NCI-H1694 (cell line): ENCODE results near the gene RGS6.

Source experiments
- DNase-seq: peaks from one replicate; lab custom pipeline; 2025; lab: John Stamatoyannopoulos, UW

Gene RGS6

DNA sequence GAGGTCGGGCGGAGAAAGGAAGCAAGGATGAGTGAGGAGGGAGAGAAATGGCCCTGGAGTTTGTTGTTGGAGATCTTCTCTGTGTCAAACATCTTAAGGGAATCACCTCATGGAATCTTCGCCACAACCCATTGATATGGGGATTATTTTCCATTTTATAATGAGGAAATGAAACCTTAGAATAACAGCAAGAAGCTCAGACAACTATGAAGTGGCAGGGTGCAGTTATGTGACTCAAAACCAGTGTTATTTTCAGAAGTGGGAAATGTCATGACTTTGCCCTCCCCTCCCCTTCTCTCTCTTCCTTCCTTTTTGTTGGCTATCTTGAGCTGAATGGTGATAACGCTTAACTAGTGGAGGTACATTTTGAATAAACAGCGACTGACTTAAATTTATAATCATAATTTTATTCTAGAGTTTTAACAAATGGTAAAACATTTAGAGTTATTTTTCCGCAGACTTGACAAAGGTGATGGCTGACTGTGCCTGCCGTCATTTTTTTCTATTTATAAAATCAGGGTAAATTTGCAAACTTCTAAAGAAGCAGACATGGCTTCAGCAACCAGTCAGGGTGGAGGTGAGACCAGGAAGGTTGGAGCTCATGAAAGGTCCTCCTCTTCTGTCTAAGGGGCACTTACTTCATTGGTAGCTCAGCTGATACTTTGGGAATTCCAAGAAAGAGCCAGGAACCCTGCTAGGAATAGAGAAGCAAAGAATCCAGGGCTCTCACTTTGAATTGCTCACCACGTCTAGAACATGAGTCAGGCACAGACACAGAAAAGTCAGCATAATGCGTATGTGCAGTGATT is 232.4 kb downstream of the RGS6 start:
- DNase-seq: no peak

DNA sequence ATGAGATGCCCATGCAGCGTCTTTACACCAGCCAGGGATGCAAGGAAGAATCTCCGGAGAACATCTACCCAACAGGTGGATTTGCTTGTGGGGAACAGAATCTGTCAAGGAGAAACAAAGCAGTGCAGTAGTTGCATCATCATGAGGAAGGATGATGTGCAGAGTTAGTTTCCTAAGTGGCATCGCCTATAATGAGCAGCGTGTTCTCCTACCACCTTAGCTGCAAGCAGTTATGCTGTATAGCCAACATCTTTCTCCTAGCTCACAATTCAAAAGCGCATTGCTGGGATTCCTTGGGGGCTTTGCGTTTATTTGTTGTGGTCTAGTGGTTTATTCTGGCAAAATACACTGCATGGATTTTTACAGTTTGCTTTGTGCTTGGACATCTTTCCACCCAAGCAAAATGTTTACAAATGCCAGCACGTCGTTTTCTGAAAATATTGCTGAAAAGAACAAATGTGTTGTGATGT is 233.0 kb downstream of the RGS6 start:
- no peak for DNase-seq

DNA sequence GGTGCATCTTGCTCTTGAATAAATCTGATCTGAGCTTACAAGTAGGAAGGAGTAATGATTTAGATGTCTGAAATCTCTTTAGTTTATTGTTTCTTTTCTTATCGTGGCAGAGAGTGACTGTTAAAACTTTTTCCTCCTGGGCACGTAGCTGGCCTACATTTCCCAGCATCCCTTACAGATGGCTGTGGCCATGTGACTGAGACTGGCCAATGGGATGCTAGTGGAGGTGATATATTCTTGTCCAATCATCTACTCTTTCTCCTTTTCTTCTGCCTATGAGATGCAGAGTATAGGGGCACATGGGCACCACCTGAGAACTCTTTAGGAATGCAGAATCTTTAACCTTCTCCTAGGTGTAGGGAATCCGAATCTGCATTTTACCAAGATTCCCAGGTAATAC is 237.3 kb downstream of the RGS6 start:
- DNase-seq: no peak

DNA sequence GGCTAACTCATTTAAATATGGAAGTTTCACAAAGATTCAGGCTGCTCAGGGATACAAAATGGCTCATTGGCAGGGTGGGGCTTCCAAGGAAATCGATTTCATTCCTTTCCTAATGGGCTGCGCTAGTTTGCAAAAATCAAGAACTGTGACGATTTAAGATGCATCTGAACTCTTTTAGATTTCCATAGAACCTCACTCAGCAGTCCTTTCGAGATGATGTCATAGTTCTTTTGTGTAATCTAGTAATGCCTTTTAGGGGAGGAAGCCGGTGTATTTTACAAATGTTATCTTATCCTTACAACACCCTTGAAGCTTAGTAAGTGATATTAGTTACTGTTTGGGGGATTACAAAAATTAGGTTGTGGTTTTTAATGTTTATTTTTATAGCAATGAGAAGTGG is 239.8 kb downstream of the RGS6 start:
- DNase-seq: no peak

DNA sequence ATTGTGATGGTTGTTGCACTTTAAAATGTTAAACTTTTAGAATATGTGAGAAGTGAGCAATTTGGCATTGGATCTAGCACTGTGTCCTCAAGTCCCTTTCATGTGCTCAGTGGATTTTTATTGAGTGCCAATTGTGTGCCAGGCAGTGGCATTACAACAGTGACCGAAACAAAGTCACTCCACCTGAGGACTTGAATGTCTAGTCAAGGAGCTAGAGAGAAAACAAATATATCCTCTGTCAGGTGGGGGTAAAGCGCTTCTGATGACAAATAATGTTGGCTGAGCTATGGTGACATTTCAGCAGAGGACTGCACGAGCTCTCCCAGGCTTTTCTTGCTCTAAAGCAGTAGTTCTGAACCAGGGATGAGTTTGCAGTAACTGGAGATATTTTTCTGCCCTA is 240.4 kb downstream of the RGS6 start:
- no peak for DNase-seq

DNA sequence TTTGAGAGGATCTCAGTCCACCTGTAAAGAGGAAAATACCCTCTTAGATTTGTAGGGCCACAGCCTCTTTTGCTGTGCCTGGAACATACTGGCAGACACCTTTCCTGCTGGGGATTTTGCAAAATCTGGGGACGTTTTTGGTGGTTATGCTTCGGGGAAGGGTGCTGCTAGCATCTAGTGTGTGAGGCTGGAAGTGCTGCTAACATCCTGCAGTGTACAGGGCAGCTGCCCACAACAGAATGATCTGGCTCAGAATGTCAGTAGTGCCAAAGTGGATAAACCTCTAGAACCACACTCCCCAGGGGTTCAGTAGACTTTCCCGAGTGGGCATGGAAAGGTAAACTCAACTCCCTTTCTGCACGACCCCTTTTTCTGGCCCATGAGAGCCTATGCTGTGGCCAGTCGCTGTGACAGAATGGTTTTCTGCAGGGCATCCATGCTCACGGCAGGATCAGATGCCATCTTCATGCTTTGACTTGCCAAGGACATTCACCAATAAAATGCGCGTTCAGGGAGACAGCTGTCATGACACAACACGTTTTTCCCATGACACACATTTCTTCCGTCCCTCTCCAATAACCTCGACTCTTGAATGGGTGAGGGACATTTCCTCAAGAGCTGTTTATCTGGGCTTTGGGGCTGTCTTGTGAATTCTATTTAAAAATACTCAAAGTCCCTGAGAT is 240.9 kb downstream of the RGS6 start:
- no peak for DNase-seq

DNA sequence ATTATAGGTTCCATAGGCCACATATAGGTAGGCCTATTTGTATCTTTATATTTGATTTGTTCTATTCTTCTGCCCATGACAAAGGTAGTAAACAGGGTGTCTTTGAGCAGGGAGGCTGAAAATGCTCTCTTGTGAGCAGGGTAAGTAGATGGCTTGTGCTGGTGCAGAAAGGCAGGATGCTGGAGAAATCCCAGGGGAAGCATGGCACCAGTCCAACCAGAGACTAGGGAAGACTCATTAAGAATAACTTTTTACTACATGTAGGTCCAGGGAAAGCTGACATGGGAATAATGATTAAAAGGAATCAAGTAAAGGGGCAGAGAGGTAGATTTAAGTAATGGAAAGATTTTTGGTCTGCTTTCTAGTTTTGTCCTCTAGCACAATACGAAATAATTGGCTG is 245.0 kb downstream of the RGS6 start:
- no peak for DNase-seq

DNA sequence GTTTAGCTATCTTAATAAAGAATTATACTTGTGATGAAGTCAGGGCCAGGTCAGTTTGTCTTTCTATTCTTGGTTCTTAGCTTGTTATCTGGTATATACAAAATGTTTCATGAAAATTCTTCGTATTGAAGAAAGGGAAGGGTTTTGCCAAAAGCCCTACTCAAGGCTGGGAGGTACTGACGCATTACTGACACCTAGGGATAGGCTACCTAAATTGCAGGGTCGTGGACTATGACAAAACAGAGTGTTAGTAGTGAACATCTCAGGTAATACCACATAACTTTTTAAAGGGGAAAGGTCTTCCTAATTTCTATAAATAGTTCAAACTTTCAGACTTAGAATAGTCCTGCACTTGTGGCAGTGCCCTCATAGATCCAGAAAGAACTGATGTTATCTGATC is 246.3 kb downstream of the RGS6 start:
- DNase-seq: no peak

DNA sequence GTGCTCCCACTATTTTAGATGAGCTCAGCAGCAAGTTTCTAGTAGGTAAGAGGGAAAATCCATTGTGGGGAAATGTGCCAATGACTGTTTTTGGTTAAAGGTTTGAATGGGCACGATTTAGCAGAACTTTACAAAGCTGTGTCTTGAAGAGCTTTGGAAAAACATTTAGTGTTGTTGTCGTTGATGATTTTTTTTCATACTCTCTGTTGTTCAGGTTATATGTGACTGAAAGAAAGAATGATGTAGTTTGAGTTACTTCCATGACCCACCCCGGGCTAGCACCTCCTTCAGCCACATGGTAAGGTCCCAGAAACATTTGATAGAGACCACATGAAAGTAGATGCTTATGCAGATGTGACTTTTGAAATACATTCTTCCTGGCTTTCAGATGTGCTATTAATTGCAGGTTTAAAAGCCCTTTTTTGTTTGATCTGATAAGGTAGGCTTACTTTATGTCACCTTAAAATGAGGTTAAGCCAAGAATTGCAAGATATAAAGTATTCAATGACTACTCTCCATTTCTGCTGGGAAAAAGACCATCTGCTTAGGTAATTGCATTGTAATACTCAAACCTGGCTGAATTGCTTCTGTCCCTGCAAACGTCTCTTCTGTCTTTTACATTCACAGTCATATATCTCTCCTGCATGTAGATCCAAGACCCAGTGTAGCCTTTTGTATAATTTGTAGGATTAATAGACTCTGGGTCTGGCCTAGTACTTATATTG is 250.6 kb downstream of the RGS6 start:
- DNase-seq: no peak

DNA sequence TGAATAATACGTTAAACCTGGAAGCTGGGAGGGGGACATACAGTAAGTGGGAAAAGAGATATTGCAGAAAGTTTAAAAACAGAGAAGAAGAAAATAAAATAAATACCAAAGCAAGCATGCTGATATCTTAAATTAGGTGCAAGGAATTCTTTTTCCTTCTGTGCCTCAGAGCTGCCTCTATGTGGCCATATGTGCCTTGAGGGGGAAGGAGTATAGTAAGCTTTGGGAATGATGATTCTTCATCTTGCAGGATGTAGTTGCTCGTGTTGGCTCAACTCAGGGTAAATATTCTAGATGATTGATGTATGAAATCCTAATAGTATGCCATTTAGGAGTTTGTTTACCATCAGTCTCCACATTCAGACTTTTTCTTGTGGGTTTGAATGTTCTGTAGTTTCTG is 251.4 kb downstream of the RGS6 start:
- DNase-seq: no peak

DNA sequence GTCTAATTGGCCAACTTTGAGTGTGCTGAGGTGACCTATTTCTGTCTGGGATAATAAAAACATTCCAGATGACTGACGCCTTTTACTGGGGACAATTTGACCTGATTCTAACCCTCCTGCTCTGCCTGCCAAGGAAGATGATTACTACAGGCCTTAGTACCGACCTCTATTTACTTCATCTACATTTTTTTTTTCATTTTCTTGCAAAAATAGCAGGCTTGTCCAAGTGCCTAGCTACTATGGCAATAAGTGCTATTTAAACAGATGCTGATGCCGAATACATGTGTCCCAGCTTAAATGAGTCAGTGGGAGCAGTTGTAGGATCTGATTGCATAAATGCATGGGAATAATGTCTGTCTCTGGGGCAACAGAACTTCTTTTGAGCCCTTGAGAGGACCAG is 254.3 kb downstream of the RGS6 start:
- DNase-seq: no peak

DNA sequence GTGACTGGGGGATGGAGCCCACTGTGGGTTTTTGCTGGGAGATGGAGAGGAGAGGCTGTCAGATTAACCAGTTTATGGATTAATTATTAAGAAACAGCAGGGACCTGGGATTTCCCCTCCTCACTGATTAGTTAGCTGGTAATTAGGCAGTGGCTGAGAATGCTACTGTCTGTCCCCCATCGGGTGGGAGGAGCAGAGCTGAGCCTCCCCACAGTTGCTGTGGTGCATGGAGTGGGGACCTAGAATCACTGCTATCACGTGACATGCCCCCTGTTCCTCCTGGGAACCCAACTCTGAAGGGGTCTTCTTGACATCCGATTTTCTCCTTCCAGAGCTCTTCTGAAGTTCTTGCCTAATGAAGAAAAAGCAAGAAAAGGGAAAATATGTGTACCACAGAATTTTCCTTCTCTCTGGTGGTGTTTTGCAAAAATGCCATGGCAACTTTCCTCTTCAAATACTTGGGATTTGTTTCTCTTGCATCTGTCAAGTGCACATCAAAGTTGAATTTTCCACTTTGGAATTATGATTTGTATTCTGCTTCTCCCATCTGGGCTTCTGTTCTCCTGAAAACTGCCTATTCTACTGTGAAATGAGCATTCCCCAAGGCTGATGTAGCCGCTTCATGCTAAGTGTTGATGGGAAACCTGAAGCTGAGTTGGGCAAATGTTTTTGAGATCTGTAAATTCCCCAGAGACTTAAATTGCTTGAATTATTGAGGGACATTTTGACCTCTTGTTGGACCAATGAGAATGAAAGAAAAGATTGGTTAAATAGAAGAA is 264.2 kb downstream of the RGS6 start:
- DNase-seq: no peak

DNA sequence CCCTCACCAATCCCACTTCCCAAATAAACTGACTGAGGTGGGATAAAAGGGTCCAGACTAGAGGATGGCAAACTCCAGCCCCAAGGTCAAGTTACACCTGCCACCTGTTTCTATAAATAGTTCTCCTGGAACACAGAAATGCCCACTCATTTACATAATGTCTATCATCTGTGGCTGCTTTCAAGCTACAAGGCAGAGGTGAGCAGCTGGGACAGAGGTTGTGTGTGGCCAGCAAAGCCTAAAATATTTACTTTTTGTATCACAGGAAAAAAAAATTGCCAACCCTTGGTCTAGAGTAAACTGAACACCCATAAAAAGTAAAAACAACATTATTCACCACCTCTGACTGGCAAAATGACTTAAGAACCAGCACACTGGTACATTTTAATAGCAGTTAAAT is 269.4 kb downstream of the RGS6 start:
- DNase-seq: no peak

DNA sequence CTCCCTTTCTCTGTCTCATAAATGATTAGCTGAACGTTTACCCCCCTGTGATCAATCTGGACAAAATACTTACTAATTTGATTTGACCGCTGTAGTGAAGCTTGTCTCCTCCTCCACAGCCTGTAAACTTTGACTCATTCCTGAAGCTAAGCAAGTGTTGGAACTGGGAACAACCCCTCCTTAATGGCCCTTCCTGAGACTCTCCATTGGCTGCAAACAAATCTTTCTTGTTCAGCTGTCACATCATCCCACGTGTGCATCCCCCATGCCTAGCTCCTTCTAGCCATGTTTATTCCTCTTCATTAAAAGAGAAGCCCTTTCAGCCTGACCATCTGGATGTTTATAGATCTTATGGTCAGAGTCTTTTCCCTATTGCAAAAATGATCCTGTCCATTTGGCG is 281.2 kb downstream of the RGS6 start:
- DNase-seq: no peak

DNA sequence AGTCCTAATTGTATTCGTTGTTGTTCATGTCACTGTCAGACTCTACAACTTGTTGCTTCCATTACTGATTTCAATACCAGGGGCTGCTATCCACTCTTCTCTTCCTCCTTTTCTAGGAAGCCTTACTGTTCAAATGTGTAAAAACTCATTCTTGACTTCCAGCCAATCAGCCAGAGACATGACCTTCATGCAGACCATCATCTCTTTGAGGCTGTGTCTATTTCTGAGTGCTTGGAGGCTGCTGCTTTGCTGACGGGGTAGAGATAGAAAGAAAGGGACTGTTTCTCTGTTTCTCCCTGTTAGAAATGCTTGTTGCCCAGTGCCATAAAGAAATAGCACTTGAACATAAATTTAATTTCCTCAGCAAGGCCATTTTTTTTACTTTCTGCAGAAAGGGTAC is 282.9 kb downstream of the RGS6 start:
- no peak for DNase-seq

DNA sequence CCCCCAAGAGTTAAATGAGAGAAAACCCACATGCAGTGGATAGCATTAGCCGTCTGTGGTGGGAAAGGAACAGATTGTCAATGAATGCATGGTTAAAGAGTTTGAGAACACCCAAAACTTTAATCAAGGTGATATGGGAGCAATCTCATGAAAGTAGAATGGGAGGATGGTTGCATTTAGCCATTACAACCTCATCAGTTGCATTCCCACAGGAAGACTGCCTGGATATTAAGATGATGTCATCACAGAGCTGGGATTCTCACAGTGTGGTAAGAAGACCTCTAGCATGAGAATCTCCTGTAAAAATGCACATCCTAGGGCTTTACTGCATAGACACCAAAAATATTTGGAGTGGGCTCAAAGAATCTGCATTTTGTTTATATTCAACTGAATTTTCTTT is 284.9 kb downstream of the RGS6 start:
- DNase-seq: no peak

DNA sequence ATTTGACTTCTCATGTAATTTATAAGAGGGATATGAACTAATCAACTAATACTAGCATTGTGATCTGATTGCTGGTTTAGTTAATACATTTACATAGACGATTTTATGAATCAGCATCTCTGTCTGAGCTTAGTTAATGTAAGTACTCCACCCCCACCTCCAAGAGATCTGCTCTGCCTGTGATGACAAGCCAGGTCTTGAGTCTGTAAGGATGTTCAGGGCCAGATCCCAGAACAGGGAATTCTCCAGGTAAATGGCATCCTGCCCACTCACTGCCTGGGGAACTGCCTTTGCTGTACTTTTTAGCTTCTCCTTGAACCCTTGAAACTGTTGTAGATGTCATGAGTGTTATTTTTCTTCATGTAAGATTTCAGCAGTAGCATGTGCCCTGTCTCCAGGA is 289.8 kb downstream of the RGS6 start:
- DNase-seq: no peak

DNA sequence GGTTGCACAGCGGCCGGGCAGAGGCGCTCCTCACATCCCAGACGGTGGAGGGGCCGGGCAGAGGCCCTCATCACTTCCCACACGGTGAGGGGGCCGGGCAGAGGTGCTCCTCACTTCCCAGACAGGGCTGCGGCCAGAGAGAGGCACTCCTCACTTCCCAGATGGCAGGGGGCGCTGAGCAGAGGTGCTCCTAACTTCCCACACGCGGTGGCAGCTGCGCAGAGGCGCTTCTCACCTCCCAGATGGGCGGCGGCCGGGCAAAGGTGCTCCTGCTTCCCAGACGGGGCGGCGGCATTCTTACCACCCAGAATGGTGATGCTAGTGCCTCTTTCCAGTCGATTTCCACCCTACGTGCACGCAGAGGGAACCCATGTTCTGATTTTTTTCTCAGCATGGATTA is 304.4 kb downstream of the RGS6 start:
- DNase-seq: no peak

DNA sequence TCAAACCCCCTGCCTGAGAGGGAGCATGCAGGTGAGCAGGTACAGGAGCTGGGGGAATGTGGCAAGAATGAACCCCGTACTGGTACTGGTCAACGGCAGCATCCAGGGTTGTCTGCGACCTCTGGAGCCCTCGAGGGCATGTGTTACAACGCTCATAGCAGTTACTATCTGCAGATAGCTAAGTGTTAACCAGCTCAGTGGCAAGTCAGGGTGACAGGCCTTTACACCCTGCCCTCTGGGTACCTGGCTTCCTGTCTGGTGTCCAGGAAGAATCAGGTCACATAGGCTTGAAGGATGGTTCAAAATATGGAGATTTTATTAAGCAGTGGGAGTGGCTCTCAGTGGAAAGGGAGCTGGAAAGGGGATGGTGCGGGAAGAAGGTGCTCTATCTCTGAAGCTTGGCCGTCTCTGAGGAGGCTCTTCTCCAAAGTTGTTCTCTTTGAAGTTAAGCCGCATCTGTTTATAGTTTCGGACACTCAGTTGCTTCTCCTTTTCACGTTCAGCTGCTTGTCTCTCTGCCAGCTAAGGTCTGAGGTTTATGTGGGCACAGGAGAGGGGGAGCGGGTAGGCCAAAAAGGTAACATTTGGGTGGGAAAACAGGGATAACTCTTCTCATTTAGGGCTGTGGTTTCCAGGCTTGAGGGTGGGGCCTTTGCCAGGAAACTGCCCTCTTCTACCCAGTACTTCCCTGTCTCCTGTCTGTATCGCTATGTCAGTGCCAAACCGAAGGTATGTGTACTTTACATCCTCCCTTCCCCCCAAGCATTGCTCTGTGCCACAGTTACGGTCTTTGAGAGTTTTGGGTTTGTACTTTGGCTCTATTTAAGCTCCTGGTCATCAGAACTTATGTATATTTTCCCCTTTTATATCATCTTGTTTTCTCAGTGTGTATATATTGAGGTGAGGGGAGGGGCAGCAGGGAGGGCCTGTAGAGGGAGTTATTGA is 305.8 kb downstream of the RGS6 start:
- no peak for DNase-seq

DNA sequence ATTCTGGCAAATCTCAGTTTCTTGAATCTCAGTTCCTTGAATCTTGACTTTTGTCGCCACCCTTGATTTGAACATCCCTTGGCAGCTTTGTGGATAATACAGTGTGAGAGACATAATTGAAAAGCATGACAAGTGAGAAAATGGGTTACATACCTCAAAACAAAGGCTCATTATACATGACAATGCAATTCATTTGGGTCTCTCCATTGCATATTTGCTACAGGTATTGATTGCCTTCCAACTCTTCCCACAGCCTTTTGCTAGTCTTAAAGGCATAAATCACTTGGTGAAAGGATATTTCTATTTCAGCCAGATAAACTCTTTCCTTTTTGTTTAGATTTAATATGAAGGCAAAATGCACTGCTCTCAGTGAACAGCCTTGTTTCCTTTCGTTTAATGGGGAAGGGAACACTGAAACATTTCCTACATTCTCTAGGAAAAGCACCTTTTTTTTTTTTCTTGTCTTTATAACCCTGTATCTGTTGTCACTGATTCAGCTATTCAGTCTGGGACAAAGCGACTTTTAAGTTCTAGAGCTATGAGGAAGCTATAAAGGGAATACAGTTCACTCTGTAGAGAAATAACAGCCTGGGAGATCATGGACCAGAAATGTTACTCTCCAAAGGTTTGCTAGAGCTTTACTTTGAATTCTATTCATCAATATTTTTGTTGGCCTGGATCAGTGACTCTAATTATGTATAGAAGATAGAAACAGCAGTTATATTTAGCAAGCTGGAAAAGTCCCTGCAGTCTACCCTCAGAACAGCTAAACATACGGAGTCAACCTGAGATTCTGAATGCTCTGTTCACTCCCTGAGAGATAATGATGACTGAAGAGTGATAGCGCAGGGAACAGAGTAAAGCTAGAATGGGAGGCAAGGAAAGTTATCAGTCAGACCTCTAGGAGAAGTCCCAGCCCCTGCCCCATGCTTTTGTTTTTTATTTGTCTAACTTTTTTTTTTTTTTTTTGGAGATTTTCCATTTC is 311.4 kb downstream of the RGS6 start:
- no peak for DNase-seq
